DMS114 treated with DMSO at 0.1 percent for 48 hours (cell line): ENCODE results near the gene C22orf31.

ENCODE experiments used
- DNase-seq: peaks from one replicate; lab custom pipeline; 2025; ENCODE audit not compliant: unreplicated experiment; lab: John Stamatoyannopoulos, UW

Gene C22orf31

GRCh38 chr22:29030016-29030617, 31.5 kb downstream of the C22orf31 start:
- no peak for DNase-seq

DNA sequence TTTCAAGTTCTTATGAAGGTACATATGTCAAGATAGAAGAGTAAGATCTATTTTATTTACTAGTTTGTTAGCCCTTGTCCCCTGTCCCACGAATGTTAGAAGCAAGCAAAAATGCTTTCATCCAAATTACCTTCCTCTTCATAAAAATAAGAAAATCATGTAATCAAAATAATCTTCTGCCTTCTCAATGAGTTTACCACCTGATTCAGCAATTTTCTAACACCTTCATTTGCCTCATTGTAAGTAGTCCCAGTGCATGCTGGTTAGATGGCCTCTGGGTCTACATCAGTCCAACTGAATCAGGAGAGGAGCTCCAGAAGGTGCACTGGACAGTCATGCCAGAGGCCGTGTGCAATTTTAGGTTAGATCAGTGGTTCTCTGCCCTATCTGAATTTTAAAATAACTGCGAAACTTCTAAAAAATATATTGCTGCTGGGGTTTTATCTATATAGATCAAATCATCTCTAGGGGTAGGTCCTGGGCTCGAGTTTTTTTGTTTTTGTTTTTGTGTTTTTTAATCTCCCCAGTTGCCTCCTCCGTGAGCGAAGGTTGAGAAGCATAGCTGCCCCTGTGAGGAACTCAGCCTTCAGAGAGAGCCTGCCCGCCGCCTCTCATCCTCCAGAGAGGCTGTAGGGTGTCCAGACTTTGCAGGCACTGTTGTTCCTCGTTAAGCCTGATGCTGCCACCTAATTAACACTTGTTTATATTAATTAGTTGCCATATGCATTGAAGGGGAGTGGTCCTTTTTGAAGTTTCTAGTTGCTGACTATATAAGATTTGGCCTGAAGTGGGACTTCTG, 32.2 kb downstream of the C22orf31 start:
- no peak for DNase-seq

DNA sequence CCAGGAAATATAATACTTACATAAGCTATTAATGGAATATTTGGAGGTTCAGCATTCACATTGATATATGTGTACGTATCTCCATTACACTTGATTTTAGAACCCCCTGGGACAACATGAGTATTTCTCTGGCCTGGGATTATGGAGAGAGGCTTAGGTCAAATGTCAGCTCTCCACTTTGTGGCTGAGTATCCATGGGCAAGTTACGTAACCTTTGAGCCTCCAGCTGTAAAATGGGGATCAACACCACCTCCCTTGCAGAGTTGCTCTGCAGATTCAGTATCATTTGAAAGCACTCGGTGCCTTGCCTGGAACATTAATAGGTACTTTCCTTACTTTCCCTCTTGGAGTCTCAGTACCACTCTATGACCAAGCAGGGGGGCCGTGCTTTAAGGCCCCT, 33.2 kb downstream of the C22orf31 start:
- no peak for DNase-seq

- no peak for DNase-seq
These were observed 35.1 kb downstream of the C22orf31 start for GRCh38 chr22:29026579-29026978.

DNA sequence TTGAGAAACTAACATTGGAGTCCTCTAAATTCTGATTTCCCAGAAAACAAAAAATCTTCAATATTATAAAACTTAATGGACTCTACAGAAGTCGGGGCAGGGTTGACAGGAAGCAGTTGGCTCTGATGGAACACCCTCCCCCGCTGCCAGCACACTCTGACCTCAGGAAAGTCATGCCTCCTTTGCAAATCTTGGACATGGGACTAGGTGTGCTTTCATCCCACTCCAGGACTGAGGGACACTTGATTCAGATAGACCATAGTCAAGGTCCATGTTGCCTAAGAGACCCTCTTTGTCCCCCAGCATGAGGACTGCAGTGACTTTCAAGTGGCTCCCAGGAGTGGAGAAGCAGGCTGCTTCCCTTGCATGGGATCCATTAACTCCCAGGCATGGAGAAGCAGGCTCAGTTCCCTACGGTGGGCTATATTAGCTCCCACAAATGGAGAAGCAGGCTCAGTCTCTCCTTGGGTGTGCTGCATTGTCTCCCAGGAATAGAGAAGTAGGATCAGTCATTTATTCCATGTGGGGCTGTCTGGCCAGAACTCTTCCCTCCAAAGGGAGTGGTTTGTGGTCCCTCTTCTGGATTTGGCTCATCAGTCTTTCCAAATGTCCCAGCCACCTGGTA, 38.3 kb downstream of the C22orf31 start:
- no peak for DNase-seq

- no peak for DNase-seq
These were observed 39.4 kb downstream of the C22orf31 start for GRCh38 chr22:29022101-29022817.

- no peak for DNase-seq
These were observed 43.1 kb downstream of the C22orf31 start for GRCh38 chr22:29018293-29019189.

GRCh38 chr22:29016067-29016938, 45.3 kb downstream of the C22orf31 start:
- DNase-seq = no peak

DNA sequence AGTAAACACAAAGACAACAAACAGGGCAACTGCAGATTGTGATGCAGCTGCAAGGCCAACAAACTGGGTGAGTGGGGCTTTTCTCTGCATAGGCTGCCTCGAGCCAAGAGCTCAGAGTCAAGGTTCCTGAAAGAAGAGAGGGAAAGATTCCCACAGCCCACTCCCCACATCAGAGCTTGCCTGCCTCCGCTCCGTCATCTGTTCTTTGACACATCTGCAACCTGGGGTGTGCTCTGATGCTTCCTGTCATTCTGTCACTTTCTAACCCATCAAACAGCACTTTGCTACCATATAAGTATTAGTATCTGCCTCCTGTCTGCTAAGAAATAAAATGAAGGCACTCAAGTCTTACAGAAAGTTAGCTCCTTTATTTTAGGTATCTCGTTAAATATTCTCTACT, 46.9 kb downstream of the C22orf31 start:
- no peak for DNase-seq

- no peak for DNase-seq
These were observed 47.3 kb downstream of the C22orf31 start for GRCh38 chr22:29014293-29014692.

DNA sequence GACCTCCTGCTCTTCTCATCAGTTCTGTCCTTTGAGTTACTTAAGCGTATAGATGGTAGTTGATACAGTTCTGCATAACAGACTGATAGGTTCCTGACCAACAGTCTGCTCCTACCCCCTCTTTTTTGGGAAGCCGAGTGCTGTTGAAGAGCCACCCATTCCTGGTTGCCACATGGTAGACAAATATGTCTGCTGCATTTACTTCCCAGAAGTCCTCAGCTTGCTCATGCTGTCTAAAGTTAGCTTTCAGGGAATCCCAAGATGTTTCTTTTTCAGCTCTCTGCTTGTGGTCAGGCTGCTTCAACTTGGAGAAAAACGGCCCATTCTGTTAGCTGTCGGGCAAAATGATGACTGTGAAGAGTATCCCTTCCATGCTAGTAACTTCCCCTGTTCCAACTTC, 48.7 kb downstream of the C22orf31 start:
- no peak for DNase-seq

- DNase-seq = no peak
These were observed 49.6 kb downstream of the C22orf31 start for GRCh38 chr22:29012101-29012433.

DNA sequence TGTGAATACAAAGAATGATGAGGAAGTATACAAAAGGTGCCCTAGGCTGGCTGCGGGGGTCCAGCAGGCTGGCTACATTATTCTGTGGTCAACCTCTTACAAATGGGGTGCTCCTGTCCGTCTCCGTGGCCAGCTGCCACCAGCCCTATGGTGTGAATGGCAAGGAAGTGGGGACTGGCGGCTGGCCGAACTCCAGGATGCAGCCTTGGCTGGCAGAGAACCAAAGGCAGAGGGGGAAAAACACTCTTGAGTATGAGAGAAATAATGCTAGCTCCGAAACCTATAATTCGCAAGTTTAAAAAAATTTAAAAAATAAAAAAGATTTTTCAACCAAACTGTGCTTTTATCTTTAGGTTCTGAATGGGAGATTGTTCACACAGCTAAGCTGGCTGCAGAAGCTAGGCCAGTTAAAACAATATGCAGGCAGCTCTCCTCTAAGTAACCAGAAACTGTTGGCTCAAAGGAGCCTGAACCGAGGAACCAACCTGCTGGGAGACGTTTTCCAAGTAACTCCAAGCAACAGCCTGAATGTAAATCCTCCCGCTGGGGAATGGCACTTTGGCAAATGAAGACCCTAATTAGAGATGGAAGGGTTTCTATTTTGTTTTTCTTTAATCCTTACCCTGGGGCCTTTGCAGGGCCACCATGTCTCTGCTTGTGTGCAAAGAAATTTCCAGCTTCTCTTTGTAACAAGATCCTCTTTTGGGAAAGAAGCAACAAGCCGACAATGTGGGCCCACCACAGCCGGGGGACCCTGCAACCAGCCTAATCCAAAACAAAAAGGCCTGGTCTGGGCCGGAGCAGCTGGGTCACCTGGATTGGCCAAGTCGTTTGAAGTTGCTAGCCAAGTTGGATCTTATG, 50.2 kb downstream of the C22orf31 start:
- DNase-seq = no peak

- no peak for DNase-seq
These were observed 52.5 kb downstream of the C22orf31 start for GRCh38 chr22:29009148-29009547.
